Stimulated activated naive CD8-positive, alpha-beta T cell treated with anti-CD3 and anti-CD28 coated beads, Interleukin-15, Interleukin-2, amounts not matched to agents 100 U/mL and 50 U/mL, for 24 hours (primary cell): ENCODE measurements around the gene ABI1.

Source experiments
- ATAC-seq: fragments of 150-1000 bp; cut with Tn5 transposase; one replicate; pipeline ENCODE4 v1.10.0; 2021
- DNase-seq: peaks from one replicate; pipeline ENCODE4 v3.0.0; 2021

The ABI1 gene

DNA sequence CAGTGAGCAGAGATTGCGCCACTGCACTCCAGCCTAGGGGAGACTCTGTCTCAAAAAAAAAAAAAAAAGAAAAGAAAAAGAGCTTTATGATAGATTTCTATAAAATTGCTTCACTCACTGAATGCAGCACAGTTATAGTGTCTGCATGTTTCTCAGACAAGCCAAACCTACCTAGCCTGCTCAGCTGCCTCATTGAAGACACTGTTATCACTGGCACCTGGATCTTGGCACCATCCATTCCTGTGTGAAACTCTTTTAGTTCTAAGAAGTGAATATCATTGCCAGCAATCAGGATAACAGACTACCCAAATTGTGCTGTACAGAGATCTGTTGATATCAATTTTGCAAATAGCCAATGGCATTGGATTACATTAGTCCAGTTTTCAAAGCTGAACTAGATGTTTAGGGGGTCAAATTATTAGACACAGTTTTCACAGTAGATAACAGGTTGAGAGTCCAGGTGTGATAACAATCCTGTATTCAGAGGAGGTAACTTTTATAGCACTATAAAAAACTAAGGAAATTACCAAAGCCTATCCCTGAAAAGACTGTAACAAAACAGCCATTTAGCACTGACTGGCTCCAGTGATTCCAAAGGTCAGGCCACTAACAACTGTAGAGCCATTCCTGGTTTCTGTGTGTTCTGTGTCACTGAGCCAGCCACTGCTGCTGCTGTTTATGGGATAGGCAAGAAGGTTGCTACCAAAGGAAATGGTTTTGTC, 146.2 kb downstream of the ABI1 start:
- no peak for DNase-seq
- ATAC-seq, result no peak

DNA sequence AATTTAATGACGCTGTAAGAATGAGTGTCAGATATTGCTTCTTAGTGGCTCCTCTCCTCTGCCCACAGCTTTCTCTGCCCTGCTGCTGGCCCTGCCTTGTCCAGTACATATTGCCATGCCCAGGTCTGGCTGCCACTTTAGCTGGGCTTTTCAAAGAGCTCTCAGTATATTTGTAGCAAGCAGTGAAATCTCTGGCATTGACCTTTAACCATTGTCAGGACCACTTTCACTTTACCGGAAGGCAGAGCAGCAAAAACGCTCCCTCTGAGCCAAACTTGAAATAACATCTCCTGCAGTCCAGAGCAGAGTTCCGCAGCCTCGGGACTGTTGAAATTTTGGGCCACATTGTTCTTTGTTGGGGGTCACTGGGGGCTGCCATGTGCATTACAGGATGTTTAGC, 149.4 kb downstream of the ABI1 start:
- ATAC-seq, result no peak
- DNase-seq, result no peak

DNA sequence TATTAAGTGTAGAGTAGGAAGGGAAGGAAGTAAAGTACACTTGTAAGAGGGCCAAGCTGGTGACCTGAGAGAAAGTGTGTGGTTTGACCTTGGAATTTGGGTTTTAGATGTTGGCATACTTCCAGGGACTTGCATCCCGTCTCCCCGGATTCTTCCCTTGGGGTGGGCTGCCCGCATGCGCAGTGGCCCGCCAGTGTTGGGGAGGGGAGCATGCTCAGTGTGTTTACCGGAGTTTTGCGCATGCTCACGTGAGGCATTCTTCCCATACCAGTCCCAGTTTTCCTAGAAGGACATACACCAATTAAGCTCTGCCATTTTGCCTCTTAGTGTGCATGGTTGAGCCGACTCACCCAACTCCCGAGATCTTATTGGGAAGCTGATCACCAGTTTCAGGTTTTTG, 153.8 kb downstream of the ABI1 start:
- DNase-seq (no peak), ATAC-seq (no peak)

DNA sequence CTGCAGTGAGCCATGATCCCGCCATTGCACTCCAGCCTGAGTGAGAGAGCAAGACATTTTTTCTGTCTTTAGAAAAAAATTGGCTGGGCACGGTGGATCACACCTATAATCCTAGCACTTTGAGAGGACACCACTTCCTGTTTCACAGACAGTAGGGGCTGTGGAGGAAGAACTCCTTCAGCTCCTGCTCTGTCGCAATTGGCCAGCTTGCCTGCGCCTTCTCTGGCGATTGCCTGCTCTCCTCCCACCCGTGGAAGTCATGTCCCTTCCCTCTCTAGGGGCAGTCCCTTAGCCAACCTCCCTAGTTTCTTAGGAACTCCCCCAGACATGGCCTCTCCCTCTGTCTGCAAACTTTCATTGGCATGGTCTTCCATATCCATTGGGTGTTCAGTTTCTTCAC, 154.6 kb downstream of the ABI1 start:
- DNase-seq (no peak), ATAC-seq (no peak)

DNA sequence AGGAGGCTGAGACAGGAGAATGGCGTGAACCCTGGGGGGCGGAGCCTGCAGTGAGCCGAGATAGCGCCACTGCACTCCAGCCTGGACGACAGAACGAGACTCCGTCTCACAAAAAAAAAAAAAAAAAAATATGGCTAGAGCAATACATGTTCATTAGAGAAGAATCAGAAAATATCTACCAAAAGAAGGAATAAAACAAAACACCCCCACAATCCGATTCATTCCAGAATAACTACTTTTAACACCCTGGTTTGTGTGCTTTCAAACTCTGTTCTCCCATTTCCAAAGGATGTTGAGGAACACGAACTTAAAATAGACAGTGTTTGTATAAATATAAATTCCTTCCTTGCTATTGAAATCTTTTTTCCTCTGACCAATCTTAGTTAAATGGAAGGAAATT, 156.8 kb downstream of the ABI1 start:
- DNase-seq, result no peak
- no peak for ATAC-seq

DNA sequence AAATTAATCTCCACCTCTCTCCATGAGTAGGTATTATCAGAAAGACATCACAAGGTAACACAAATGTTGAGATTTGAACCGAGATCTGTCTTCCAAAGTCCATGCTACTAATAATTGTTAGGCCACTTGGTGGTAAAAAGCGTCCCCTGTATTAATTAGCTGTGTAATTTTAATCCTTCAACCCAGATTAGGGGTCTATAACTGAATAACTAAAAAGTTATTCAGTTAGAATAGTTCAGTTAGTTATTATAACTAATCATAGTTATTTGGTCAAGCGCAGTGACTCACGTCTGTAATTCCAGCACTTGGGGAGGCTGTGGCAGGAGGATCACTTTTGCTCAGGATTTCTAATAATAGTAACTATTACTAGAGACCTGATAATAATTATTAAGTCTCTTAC, 157.7 kb downstream of the ABI1 start:
- ATAC-seq, result no peak
- DNase-seq, result no peak

DNA sequence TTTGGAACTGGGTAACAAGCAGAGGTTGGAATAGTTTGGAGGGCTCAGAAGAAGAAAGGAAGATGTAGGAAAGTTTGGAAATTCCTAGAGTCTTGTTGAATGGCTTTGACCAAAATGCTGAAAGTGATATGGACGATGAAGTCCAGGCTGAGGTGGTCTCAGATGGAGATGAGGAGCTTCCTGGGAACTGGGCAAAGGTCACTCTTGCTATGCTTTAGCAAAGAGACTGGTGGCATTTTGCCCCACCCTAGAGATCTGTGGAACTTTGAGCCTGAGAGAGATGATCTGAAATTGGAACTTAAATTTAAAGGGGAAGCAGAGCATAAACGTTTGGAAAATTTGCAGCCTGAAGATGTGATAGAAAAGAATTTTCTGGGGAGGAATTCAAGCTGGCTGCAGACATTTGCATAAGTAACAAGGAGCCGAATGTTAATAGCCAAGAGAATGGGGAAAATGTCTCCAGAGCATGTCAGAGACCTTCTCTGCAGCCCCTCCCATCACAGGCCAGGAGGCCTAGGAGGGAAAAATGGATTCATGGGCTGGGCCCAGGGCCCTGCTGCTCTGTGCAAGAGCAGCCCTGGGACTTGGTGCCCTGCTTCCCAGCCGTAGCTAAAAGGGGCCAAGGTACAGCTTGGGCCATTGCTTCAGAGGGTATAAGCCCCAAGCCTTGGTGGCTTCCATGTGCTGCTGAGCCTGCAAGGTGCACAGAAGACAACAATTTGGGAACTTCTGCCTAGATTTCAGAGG, 159.7 kb downstream of the ABI1 start:
- no peak for ATAC-seq
- no peak for DNase-seq

DNA sequence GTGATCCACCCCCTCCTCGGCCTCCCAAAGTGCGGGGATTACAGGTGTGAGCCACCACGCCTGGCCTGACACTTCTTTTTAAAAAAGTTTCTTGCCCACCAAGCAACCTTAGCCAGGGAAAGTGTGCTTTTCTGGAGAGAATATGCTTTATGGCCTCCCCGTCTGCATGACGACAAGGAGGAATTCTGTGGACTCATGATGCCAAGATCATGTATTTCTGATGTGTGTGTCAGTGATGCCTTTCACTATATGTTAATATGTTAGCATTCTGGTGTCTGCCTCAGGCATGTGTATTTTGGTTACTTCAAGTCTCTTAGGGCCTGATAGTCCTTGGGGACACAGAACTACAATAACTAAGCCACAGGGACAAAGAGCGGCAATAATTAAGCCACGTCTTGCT, 161.1 kb downstream of the ABI1 start:
- DNase-seq, result no peak
- no peak for ATAC-seq

DNA sequence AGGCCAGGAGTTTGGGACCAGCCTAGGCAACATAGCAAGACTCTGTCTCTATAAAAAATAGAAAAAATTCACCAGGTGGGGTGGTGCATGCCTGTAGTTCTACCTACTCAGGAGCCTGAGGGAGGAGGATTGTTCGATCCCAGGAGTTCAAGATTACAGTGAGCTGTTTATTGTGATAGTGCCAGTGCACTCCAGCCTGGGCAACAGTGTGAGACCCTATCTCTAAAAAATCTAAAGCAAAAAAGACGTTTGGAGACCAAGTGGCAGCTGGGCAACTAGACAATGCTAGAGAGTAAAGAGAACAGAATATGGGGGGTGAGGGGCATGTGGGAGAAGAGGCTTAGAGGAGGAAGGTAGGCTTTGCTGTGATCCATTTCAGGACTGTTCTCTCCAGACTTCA, 161.8 kb downstream of the ABI1 start:
- ATAC-seq (no peak), DNase-seq (no peak)

DNA sequence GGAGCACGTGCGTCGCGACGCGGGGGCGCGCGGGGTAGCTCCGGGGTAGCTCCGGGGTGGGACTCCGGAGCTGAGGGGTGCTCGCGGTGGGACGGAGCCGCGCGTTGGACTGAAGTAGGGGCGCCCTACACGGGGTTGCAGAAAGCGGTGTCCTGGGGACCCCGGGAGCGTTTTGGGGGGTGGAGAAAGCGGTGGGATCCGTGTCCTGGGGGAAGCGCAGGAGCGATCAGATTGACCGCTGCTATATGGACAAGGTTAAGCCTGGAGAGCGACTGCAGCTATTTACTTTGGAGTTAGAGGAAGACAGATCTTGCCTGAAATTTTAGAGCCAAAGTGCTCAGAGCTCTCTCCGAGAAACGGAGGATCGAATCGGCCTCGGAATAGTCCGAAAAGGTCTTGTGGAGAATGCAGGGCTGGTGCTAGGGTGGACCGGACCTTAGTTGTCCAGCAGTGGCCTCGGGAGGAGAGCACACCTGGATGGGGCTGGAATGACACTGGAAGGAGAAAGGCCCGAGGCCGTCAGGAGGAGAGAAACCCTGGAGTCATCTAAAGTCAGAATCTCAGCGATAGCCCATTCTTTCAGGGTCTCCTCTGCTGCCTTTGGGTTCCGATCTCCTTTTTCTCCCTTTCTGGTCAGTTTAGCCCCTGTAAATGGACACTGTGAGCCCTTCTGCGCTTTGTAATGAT, 162.7 kb downstream of the ABI1 start:
- ATAC-seq (no peak), DNase-seq (peak; percentile 9)

DNA sequence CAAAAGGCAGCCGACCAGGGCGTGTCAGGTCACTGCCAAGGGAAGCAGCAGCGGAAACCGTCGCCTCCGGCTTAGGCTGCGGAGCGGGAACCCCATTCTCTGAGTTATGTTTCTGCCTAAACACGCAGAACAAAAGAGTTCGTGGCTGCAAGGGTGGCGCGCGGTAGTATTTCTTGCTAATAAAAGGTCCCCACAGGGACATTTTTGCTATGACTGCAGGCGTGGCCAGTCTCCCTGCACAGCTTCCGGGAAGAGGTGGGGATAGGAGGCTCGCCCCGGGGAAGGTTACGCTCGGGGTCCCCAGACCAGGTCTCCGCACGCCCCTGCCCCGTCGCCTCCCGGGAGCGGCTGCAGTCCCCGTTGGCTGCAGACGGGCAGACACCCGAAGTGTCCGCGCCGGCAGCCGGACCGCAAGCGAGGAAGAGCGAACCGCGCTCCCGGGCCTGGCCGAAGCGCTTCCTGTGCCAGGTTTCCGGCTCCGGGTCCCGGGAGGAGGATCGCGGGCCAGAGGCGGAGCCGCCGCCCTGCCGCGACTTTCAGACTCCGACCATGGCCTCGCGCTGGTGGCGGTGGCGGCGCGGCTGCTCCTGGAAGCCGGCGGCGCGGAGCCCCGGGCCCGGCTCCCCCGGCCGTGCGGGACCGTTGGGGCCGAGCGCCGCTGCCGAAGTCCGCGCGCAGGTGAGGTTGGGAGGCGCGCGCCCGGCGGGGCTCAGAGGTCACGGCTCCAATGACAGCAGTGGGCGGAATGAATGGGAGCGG, 163.4 kb downstream of the ABI1 start, which contains the start of gene PDSS1:
Gene PDSS1 (plus strand): TSS at position 539 of the 759 bp plus-strand sequence. CDS start 11 bp downstream, at position 550.
- DNase-seq (peak; percentile 76), ATAC-seq (peak; percentile 86)

DNA sequence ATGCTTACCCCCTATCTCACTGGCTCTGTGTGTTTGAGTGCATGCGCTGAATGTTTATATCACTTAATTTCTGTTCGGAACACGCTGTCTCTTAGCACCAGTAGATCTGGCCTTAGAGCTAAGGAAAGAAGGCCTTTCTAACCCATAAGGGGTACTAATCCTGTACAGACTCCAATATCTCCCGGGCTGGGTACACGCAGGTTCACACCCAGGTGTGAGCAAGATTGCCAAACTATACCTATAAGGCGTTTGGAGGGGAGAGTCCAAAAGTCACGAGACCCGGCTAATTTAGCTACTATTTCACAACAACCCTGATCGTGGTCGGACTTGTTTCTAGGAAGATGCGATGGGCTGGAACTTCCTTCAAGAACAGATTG, 164.0 kb downstream of the ABI1 start:
- no peak for ATAC-seq

More for the DNA sequence above, 164.0 kb downstream of the ABI1 start:
- no peak for DNase-seq
